HK-2 (cell line): ENCODE measurements around the gene PIRT.
"Not testable (repeated sequence)": the region's sequence is repeated elsewhere in the genome, so short reads cannot be mapped to it uniquely, and the experiment has no call there.

Experiments
- DNase-seq: peaks from one replicate; pipeline ENCODE4 v3.0.0-alpha.2; 2018; ENCODE audit not compliant: unreplicated experiment

The PIRT gene

GRCh38 chr17:10837921-10838320, at the start of gene PIRT:
TSS of gene PIRT (minus strand) at chr17:10838087. CDS start at chr17:10825645, 12,442 bp downstream.
- no peak for DNase-seq

GRCh38 chr17:10881959-10882358, 44.1 kb upstream of the PIRT start:
- no peak for DNase-seq

GRCh38 chr17:10879190-10879836, 41.4 kb upstream of the PIRT start:
- peak; percentile 5 for DNase-seq

GRCh38 chr17:10875984-10876555, 38.2 kb upstream of the PIRT start:
- peak; percentile 31 for DNase-seq

- peak; percentile 26 for DNase-seq
Observed at GRCh38 chr17:10875430-10875851, 37.6 kb upstream of the PIRT start.

- no peak for DNase-seq
Observed at GRCh38 chr17:10871914-10872313, 34.0 kb upstream of the PIRT start.

GRCh38 chr17:10870336-10871050, 32.6 kb upstream of the PIRT start:
- no peak for DNase-seq

GRCh38 chr17:10868744-10869143, 30.9 kb upstream of the PIRT start:
- DNase-seq: not testable (repeated sequence)

- DNase-seq: no peak
Observed at GRCh38 chr17:10859051-10859450, 21.2 kb upstream of the PIRT start.

- no peak for DNase-seq
Observed at GRCh38 chr17:10857976-10858375, 20.1 kb upstream of the PIRT start.

- not testable (repeated sequence) for DNase-seq
Observed at GRCh38 chr17:10846636-10847035, 8.7 kb upstream of the PIRT start.

GRCh38 chr17:10845388-10845751, 7.5 kb upstream of the PIRT start:
- DNase-seq: no peak

GRCh38 chr17:10844621-10845387, 6.9 kb upstream of the PIRT start:
- peak; percentile 67 for DNase-seq

GRCh38 chr17:10843811-10844210, 5.9 kb upstream of the PIRT start:
- no peak for DNase-seq

GRCh38 chr17:10842658-10843057, 4.8 kb upstream of the PIRT start:
- DNase-seq: no peak

GRCh38 chr17:10838682-10839081, 795 bp upstream of the PIRT start:
- no peak for DNase-seq

GRCh38 chr17:10836966-10837590, 809 bp downstream of the PIRT start:
- no peak for DNase-seq

- DNase-seq: no peak
Observed at GRCh38 chr17:10836145-10836544, 1.7 kb downstream of the PIRT start.

- DNase-seq: no peak
Observed at GRCh38 chr17:10831696-10832095, 6.2 kb downstream of the PIRT start.

- DNase-seq: no peak
Observed at GRCh38 chr17:10827898-10828552, 9.9 kb downstream of the PIRT start.

GRCh38 chr17:10824874-10825273, 13.0 kb downstream of the PIRT start:
- DNase-seq: no peak
